Ureter (tissue), 1 donor: ENCODE measurements around the gene UBXN6. TPM values are rescaled to one million over a fixed set of nuclear protein-coding genes. Genes with fewer than 3 reads are reported as not detected.
A peak's percentile ranks its signal among the peaks of the same experiment; 100 is the strongest.

Experiments used
- DNase-seq: peaks from one replicate; pipeline ENCODE4 v3.0.0-alpha.2; 2020; ENCODE audit warnings: low spot score
- total RNA-seq: library from RNA; stranded (reverse); gene quantifications from one replicate; pipeline ENCODE4 v1.2.4, GENCODE V29; 2023
- donor health status: DM: yes; HTN: yes; CAD: no.

UBXN6 gene
- total RNA-seq, 1 donor from 2014 or later = 107 TPM

- no peak for DNase-seq
Measured at GRCh38 chr19:4493929-4494690, 36.5 kb upstream of the UBXN6 start.

- DNase-seq = no peak
Measured at GRCh38 chr19:4493104-4493928, 35.7 kb upstream of the UBXN6 start.

GRCh38 chr19:4492337-4493103, 34.9 kb upstream of the UBXN6 start:
- no peak for DNase-seq

GRCh38 chr19:4491446-4491845, 33.9 kb upstream of the UBXN6 start:
- DNase-seq = no peak

GRCh38 chr19:4488496-4488895, 30.9 kb upstream of the UBXN6 start:
- no peak for DNase-seq

- no peak for DNase-seq
Measured at GRCh38 chr19:4487572-4487971, 30.0 kb upstream of the UBXN6 start.

GRCh38 chr19:4483385-4483784, 25.8 kb upstream of the UBXN6 start:
- DNase-seq = no peak

- no peak for DNase-seq
Measured at GRCh38 chr19:4482721-4483364, 25.2 kb upstream of the UBXN6 start.

GRCh38 chr19:4477034-4477801, 19.6 kb upstream of the UBXN6 start:
- DNase-seq = no peak

GRCh38 chr19:4474514-4475022, 17.0 kb upstream of the UBXN6 start:
- no peak for DNase-seq

GRCh38 chr19:4473763-4474513, 16.3 kb upstream of the UBXN6 start:
- DNase-seq = no peak

GRCh38 chr19:4473011-4473762, 15.6 kb upstream of the UBXN6 start:
- DNase-seq = no peak

- DNase-seq = no peak
Measured at GRCh38 chr19:4472174-4472974, 14.8 kb upstream of the UBXN6 start, which contains the start of gene HDGFL2. Gene HDGFL2, plus strand, starts transcription at chr19:4472297. Its CDS starts 54 bp downstream, at chr19:4472351.

- DNase-seq = peak; percentile 98
Measured at GRCh38 chr19:4471403-4472173, 14.0 kb upstream of the UBXN6 start.

- DNase-seq = no peak
Measured at GRCh38 chr19:4467835-4468234, 10.2 kb upstream of the UBXN6 start.

GRCh38 chr19:4464815-4465581, 7.4 kb upstream of the UBXN6 start:
- DNase-seq = no peak
